Measurements from ENCODE around the gene LRRC57. TPM values are rescaled to one million over a fixed set of nuclear protein-coding genes. Genes with fewer than 3 reads are reported as not detected.

The LRRC57 gene
- total RNA-seq, 2 experiments from 2014 or later = 19.2 to 20.7 TPM

- ChIA-PET CTCF (no interaction called here), POLR2A (no interaction called here)
Observed at GRCh38 chr15:42498212-42499068, 50.2 kb downstream of the LRRC57 start.

GRCh38 chr15:42495361-42496212 is 53.0 kb downstream of the LRRC57 start, which contains the start of gene SNAP23:
SNAP23 (plus strand) TSS chr15:42495634; CDS start chr15:42511847, 16,213 bp downstream.
- POLR2A ChIA-PET = interaction anchor here (0.6 kb wide), 1 partner anchor 231 kb away, joined by 3 read pairs; no protein-coding TSS in a partner anchor

GRCh38 chr15:42494998-42495360 is 53.6 kb downstream of the LRRC57 start:
- POLR2A ChIA-PET = interaction anchor here (0.7 kb wide), 1 partner anchor 555 kb away, joined by 3 read pairs; no protein-coding TSS in a partner anchor
- CTCF ChIA-PET = interaction anchor here (0.7 kb wide), 1 partner anchor 36 kb away, joined by 3 read pairs; no protein-coding TSS in a partner anchor

More at GRCh38 chr15:42495361-42496212, 53.0 kb downstream of the LRRC57 start, which contains the start of gene SNAP23:
- CTCF ChIA-PET = no interaction called here

- ChIA-PET POLR2A (no interaction called here), CTCF (interaction anchor here (1.0 kb wide), 1 partner anchor 27 kb away, joined by 3 read pairs; no protein-coding TSS in a partner anchor)
Observed at GRCh38 chr15:42493679-42494078, 54.9 kb downstream of the LRRC57 start.

GRCh38 chr15:42491539-42492225 is 56.9 kb downstream of the LRRC57 start:
- CTCF ChIA-PET = no interaction called here
- POLR2A ChIA-PET = interaction anchor here (1.2 to 1.4 kb wide), 3 partner anchors 11 to 218 kb away, joined by 3 to 8 read pairs (median 3); partner anchors contain the start of genes GANC and TMEM87A

- CTCF ChIA-PET = no interaction called here
Observed at GRCh38 chr15:42490671-42491538, 57.7 kb downstream of the LRRC57 start, which contains the start of gene ZNF106. ZNF106 (minus strand) TSS chr15:42491141; CDS start chr15:42472289, 18,852 bp downstream.

GRCh38 chr15:42490291-42490670 is 58.3 kb downstream of the LRRC57 start:
- CTCF ChIA-PET = no interaction called here
- POLR2A ChIA-PET = interaction anchor here (0.7 to 1.4 kb wide), 5 partner anchors 10 to 217 kb away, joined by 3 to 8 read pairs (median 3); partner anchors contain the start of genes GANC and TMEM87A

More at GRCh38 chr15:42490671-42491538, 57.7 kb downstream of the LRRC57 start, which contains the start of gene ZNF106:
- POLR2A ChIA-PET = interaction anchor here (0.7 to 1.4 kb wide), 6 partner anchors 10 to 218 kb away, joined by 3 to 8 read pairs (median 3); partner anchors contain the start of genes GANC and TMEM87A

Other genes starting within 250 kb of the LRRC57 start
- gene CAPN3, start 189.3 kb downstream of the LRRC57 start, total RNA-seq = 1 to 10 TPM; 2.5 to 3.2 TPM
- gene ZNF106, start 57.7 kb downstream of the LRRC57 start, total RNA-seq = 10 to 100 TPM; 51.2 to 52.9 TPM
- gene SNAP23, start 53.2 kb downstream of the LRRC57 start, total RNA-seq = 10 to 100 TPM; 42.3 TPM
- gene HAUS2, start within 50 bp of the LRRC57 start, total RNA-seq = 10 to 100 TPM; 54.8 to 59.0 TPM
- gene STARD9, start 26.8 kb upstream of the LRRC57 start, total RNA-seq = 1 to 10 TPM; 5.5 to 6.3 TPM
- gene CDAN1, start 188.3 kb upstream of the LRRC57 start, total RNA-seq = 10 to 100 TPM; 23.7 to 25.1 TPM